ENCODE results near the gene DDX19B.

DNA sequence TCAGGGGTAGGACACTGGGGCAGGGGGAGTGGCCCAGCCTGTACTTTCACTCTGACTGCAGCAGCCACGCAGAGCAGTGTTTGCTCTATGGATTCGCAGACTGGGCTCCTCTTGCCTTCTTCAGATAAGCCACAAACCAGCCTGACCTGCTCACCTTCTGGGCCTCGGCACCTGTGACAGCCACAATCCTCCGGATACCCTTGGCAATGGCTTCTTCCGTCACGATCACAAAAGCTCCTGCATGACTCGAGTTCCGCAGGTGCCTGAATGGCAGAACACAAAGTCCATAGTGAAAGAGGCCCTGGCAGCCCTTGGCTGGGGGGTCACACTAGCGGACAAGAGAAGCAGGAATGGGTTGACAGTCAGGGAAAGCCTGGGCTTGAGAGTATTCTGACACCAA, 43.4 kb upstream of the DDX19B start:
- no peak for TF ChIP-seq POLR2A (IDR thresholded peaks at IDR 0.05)
- TF ChIP-seq, protein P1, sequence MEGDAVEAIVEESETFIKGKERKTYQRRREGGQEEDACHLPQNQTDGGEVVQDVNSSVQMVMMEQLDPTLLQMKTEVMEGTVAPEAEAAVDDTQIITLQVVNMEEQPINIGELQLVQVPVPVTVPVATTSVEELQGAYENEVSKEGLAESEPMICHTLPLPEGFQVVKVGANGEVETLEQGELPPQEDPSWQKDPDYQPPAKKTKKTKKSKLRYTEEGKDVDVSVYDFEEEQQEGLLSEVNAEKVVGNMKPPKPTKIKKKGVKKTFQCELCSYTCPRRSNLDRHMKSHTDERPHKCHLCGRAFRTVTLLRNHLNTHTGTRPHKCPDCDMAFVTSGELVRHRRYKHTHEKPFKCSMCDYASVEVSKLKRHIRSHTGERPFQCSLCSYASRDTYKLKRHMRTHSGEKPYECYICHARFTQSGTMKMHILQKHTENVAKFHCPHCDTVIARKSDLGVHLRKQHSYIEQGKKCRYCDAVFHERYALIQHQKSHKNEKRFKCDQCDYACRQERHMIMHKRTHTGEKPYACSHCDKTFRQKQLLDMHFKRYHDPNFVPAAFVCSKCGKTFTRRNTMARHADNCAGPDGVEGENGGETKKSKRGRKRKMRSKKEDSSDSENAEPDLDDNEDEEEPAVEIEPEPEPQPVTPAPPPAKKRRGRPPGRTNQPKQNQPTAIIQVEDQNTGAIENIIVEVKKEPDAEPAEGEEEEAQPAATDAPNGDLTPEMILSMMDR (IDR thresholded peaks at IDR 0.05 in 8 of 11, conservative IDR thresholded peaks at IDR 0.05 in 3 of 11): no peak
